G401.6 (cell line): Measurements from ENCODE around the gene GDF10.

ENCODE experiments used
- FAIRE-seq: peaks from 2 replicates; lab custom pipeline; 2012; peaks lifted over from hg19 to GRCh38; lab: Jason Lieb, UNC

GDF10 gene

GRCh38 chr10:47299611-47300428 is at the start of gene GDF10:
Gene GDF10, plus strand, starts transcription at chr10:47300197. Its CDS starts 455 bp downstream, at chr10:47300652.
- FAIRE-seq, result no peak

- no peak for FAIRE-seq
These were observed 47.8 kb upstream of the GDF10 start for GRCh38 chr10:47252093-47252780.

- no peak for FAIRE-seq
These were observed 46.9 kb upstream of the GDF10 start for GRCh38 chr10:47253030-47253637.

- FAIRE-seq, result no peak
These were observed 46.2 kb upstream of the GDF10 start for GRCh38 chr10:47253651-47254375.

GRCh38 chr10:47254611-47255010 is 45.4 kb upstream of the GDF10 start:
- FAIRE-seq, result no peak

GRCh38 chr10:47255033-47255813 is 44.8 kb upstream of the GDF10 start:
- FAIRE-seq, result no peak

GRCh38 chr10:47255866-47256265 is 44.1 kb upstream of the GDF10 start:
- no peak for FAIRE-seq

- FAIRE-seq, result no peak
These were observed 43.2 kb upstream of the GDF10 start for GRCh38 chr10:47256751-47257336.

- no peak for FAIRE-seq
These were observed 42.4 kb upstream of the GDF10 start for GRCh38 chr10:47257396-47258120.

GRCh38 chr10:47258921-47259320 is 41.1 kb upstream of the GDF10 start:
- FAIRE-seq, result no peak

- FAIRE-seq, result no peak
These were observed 40.5 kb upstream of the GDF10 start for GRCh38 chr10:47259466-47259865.

- no peak for FAIRE-seq
These were observed 39.4 kb upstream of the GDF10 start for GRCh38 chr10:47260505-47261111.

GRCh38 chr10:47261121-47261520 is 38.9 kb upstream of the GDF10 start:
- no peak for FAIRE-seq

GRCh38 chr10:47261556-47261955 is 38.4 kb upstream of the GDF10 start:
- FAIRE-seq, result no peak

GRCh38 chr10:47262606-47263533 is 37.1 kb upstream of the GDF10 start:
- FAIRE-seq, result no peak

- no peak for FAIRE-seq
These were observed 35.2 kb upstream of the GDF10 start for GRCh38 chr10:47264797-47265281.

GRCh38 chr10:47266602-47267001 is 33.4 kb upstream of the GDF10 start:
- no peak for FAIRE-seq

GRCh38 chr10:47268696-47269095 is 31.3 kb upstream of the GDF10 start:
- no peak for FAIRE-seq

GRCh38 chr10:47269294-47269693 is 30.7 kb upstream of the GDF10 start:
- FAIRE-seq, result no peak
